Activated T-cell treated with anti-CD3 and anti-CD28 coated beads for 48 hours (primary cell): ENCODE results near the gene NRROS.

Source experiments
- DNase-seq: peaks from one replicate; pipeline ENCODE4 v3.0.0-alpha.2; 2020; ENCODE audit warnings: low read depth

NRROS gene

DNA sequence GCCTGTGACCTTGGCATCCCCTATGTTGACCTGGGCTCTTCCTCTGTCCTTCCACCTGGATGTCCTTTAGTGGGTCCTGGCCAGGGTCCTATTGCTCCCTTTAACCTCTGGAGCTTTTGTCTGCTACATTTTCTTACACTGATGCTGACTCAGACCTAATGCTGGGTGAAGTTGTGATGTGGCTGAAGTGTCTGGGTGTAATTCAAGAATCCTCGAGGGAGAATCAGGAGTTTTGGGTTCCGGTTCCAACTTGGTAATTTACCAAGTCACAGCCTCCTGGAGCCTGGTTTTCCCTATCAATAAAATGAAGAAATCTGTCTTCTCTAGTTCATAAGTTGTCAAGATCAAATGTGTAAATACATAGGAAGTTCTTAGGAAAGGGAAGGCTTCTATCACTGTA lies 46.9 kb downstream of the NRROS start:
- no peak for DNase-seq

- no peak for DNase-seq
These were observed 48.9 kb downstream of the NRROS start for GRCh38 chr3:196688349-196688748.

DNA sequence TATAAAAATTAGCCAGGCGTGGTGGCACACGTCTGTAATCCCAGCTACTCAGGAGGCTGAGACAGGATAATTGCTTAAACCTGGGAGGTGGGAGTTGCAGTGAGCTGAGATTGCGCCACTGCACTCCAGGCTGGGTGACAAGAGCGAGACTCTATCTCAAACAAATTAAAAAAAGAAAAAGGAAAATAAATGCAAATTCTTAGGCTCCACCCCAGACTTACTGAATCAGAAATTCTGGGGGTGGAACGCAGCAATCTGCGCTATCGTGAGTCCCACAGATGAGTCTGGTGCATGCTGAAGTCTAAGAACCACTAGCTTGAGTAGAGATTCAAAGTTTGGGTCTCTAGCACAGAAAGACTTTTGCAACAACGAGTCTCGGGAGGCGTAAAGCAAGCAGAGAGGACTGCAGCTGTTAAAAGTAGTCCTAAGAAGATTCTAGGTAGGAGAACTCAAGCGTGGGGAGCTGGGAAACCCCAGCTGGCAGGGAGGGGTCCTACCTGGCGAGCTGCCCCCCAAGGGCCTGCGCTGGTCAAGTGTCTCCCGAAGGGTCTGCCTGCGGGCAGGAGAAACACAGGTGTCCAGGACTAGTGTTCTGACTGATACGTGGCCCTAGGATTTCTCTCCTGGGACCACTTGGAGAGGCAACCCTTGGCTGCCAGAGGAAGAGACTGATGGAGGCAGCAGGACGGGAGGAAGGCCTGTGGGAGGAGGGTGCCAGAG lies 50.6 kb downstream of the NRROS start:
- DNase-seq, result no peak

DNA sequence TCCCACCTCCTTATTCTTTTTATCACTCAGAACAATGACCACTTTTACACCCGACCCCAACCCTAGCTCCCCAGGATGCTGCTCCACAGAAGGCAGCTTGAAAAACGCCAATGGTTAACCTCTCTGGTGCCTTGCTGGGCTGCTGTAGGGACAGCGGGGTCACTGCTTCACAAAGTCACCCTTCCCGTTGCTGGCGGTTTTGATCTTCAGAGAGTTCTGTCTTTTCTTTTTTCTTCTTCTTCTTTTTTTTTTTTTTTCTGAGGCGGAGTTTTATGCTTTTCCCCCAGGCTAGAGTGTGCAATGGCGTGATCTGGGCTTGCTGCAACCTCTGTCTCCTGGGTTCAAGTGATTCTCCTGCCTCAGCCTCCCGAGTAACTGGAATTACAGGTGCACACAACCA lies 51.9 kb downstream of the NRROS start:
- DNase-seq, result no peak

DNA sequence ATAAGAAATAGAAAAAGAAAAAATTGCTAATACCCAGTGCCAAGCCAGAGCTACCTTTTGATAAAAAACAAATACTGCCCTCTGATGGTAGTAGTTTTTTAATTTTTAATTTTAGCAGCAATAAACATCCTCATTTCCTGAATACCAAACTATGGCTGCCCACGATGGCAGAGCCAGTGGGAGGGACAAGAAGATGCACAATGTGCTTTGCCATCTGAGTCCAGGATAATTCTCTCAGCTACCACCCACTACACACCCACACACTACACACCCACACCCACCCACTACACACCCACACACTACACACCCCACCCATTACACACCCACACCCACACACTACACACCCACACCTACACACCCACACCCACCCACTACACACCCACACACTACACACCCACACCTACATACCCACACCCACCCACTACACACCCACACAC lies 54.7 kb downstream of the NRROS start:
- DNase-seq, result no peak

DNA sequence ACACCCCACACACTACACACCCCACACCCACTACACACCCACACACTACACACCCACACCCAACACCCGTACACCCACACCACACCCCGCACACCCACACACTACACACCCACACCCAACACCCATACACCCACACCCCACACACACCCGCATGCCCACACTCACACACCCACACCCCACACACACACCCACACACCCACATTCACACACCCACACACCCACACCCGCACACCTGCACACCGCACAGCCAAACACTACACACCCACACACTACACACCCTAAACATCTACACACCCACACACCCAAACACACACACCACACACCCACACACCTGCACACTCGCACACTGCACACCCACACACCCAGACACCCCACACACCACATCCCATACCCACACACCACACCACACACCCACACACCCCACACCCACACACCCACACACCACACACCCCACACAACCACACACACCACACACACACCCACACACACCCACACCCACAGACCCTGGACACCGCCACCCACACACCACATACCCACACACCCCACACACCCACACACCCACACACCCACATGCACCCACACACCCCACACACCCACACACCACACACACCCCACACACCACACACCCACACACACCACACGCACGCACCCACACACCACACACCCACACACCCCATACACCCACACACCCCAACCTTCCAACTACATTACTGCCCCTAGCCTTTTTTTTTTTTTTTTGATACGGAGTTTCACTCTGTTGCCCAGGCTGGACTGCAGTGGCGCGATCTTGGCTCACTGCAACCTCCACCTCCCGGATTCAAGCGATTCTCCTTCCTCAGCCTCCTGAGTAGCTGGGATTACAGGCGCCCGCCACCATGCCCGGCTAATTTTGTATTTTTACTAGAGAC lies 55.7 kb downstream of the NRROS start:
- DNase-seq, result no peak

DNA sequence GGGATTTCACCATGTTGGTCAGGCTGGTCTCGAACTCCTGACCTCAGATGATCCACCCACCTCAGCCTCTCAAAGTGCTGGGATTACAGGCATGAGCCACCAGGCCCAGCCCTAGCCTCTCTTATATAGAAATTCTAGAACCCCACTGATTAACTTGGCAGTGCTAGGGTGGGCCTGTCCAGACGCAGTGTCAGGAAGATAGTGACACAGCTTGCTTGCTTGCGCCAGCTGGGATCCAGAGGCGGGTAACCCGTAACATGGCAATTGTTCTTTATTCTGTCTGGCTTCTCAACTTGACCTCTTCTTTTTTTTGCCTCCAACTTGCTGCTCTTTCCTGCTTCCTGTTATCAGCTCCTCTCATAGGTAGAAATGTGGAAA lies 56.3 kb downstream of the NRROS start:
- DNase-seq, result no peak

- no peak for DNase-seq
These were observed 57.8 kb downstream of the NRROS start for GRCh38 chr3:196697270-196697669.

GRCh38 chr3:196699749-196700148 lies 60.3 kb downstream of the NRROS start:
- DNase-seq, result no peak

DNA sequence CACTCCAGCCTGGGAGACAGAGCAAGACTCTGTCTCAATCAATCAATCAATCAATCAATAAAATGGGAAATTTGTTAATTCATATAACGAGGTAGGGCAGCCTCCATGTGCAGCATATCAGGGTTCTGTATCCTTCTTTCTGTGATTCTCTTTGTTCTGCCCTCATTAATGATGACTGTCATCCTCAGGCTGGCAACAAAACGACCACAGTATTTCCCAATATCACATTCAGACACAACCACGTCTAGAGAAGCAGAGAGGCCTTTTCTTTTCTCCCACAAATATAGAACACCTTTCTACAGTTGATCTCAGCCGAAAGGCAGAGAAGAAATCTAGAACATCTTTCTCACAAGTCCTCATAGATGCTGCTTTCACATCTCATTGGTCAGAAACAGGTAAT lies 61.3 kb downstream of the NRROS start:
- no peak for DNase-seq

DNA sequence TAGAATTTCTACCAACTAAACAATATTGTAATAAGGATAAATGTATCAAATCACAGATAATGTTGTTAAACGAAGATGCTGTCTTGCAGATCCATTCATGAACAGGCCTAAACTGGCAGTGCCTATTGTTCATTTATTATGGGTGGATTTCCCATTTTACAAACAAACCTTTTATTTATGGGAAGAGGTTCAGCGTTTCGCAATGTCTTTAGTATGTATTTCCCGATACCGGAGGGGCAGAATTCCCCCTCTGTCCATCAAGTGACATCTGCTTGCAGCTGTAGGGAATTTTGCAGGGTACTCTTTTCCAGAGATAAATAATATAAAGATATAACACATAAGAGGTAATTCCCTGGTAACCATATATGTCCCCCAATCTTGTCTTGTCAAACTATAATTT lies 66.8 kb downstream of the NRROS start:
- DNase-seq, result no peak

DNA sequence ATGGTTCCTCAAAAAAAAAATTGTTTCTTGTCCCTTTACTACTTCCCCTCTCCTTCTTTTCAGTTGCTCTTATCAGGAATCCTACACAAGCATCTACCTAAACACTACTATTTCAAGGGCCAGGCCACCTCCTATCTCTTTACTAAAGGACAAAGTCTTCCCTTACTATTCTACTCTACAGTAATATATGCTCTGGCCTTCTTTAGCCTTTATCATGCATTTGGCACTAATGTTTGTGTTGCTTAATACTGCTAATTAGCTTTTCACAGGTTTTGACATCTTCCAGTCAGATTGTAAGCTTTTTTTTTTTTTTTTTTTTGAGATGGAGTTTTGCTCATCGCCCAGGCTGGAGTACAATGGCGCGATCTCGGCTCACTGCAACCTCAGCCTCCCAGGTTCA lies 67.2 kb downstream of the NRROS start:
- no peak for DNase-seq

GRCh38 chr3:196707566-196707965 lies 68.1 kb downstream of the NRROS start:
- no peak for DNase-seq

DNA sequence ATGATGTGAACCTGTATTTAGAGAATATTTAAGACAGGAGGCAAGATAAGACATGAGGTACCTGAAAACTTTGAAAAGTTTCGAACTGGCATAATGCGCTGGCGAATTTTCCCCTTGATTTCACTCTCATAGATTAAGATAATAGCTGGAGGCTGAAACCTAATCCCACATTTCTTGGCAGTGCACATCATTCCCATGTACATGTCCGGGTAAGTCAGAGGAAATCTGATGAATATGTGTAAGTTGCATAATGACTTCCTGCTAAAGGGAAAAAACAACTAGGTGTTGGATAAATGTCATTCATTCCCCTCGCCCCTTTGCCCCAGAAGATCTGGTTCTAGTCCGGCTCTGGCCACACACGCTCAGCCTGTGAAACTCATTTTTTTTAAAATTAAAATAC lies 69.0 kb downstream of the NRROS start:
- no peak for DNase-seq
